GM12878 (cell line): ENCODE results near the gene RPL32. TPM values are rescaled to one million over a fixed set of nuclear protein-coding genes. Genes with fewer than 3 reads are reported as not detected.

Experiments used
- ATAC-seq: fragments of 200-7000 bp; cut with Tn5 transposase; 3 replicates; pipeline ENCODE4 v1.9.1; 2020; ENCODE audit warnings: mild to moderate bottlenecking, moderate library complexity
- BruUV-seq: library from RNA; stranded (reverse); fragments of 400-500 nt; replicated peaks from 2 replicates; lab custom pipeline; 2021; lab: Mats Ljungman, UMichigan
- CTCF ChIA-PET: fragments of 300-600 bp; sonication (Branson Sonifier 250); formaldehyde crosslinking; extraction: SDS; loops from one replicate; lab custom pipeline; 2021; ENCODE audit warnings: inconsistent platforms; lab: Yijun Ruan, JAX
- POLR2A ChIA-PET: fragments of 350-600 bp; formaldehyde crosslinking; extraction: SDS; loops from one replicate; lab custom pipeline; 2021; ENCODE audit warnings: inconsistent platforms; lab: Charles Lee
- RAD21 ChIA-PET: fragments of 300-600 bp; sonication (Branson Sonifier 250); formaldehyde crosslinking; loops from one replicate; lab custom pipeline; 2023; ENCODE audit warnings: antibody characterized with exemption; ENCODE audit not compliant: unreplicated experiment; lab: Charles Lee
- SMC1A ChIA-PET: fragments of 300-600 bp; sonication (Branson Sonifier 250); formaldehyde crosslinking; loops from one replicate; lab custom pipeline; 2023; ENCODE audit not compliant: unreplicated experiment, uncharacterized antibody; lab: Charles Lee
- DNase-seq: peaks from one replicate; pipeline ENCODE4 v3.0.0-alpha.2; 2011; ENCODE audit warnings: low read depth, low spot score
- FAIRE-seq: peaks from 3 replicates; lab custom pipeline; 2011; peaks lifted over from hg19 to GRCh38; lab: Jason Lieb, UNC
- H2AFZ ChIP-seq: 2 replicates; pipeline ENCODE4 v1.6.0; 2011; ENCODE audit warnings: low read depth, low read length, control low read depth; ENCODE audit not compliant: control insufficient read depth
- H3K27ac ChIP-seq: 2 replicates; pipeline ENCODE4 v1.5.1; 2011; ENCODE audit warnings: control low read depth; ENCODE audit not compliant: control insufficient read depth, insufficient read depth
- H3K27me3 ChIP-seq, 2 experiments: replicated peaks in 1 of 2; 2 replicates each; pipeline versions ENCODE4 v1.6.0 to v1.6.1; 2011; ENCODE audit warnings: low read length in 1 of 2; ENCODE audit not compliant: control insufficient read depth in 2 of 2, insufficient read depth in 2 of 2
- H3K36me3 ChIP-seq, 2 experiments: 2 replicates each; pipeline ENCODE4 v1.5.1; 2011; ENCODE audit warnings: low read length in 1 of 2; ENCODE audit not compliant: control insufficient read depth in 2 of 2, insufficient read depth in 2 of 2
- H3K4me1 ChIP-seq: 2 replicates; pipeline ENCODE4 v1.6.1; 2011; ENCODE audit warnings: mild to moderate bottlenecking, low read length, moderate library complexity, mixed read lengths; ENCODE audit not compliant: control insufficient read depth, insufficient read depth
- H3K4me2 ChIP-seq: 2 replicates; pipeline ENCODE4 v1.6.0; 2011; ENCODE audit warnings: control low read depth; ENCODE audit not compliant: control insufficient read depth, insufficient read depth
- H3K4me3 ChIP-seq: fragments of 200-600 bp; sonication (generic); 2 replicates; pipeline ENCODE4 v1.5.1; 2016
- H3K79me2 ChIP-seq: 2 replicates; pipeline ENCODE4 v1.6.0; 2011; ENCODE audit warnings: low read length; ENCODE audit not compliant: control insufficient read depth, insufficient read depth
- H3K9ac ChIP-seq: 2 replicates; pipeline ENCODE4 v1.8.0; 2011; ENCODE audit warnings: low read length, control low read depth, mixed read lengths; ENCODE audit not compliant: control insufficient read depth, insufficient read depth
- H3K9me3 ChIP-seq: replicated peaks from 3 replicates; pipeline ENCODE4 v1.5.1; 2011; ENCODE audit warnings: mild to moderate bottlenecking, low read length; ENCODE audit not compliant: control insufficient read depth, insufficient read depth
- H4K20me1 ChIP-seq: 2 replicates; pipeline ENCODE4 v1.6.0; 2011; ENCODE audit not compliant: control insufficient read depth, insufficient read depth
- ASH2L ChIP-seq: fragments of 300-600, 200-600 bp; sonication (generic); IDR thresholded peaks from 2 replicates; pipeline ENCODE4 v1.6.1; 2017; ENCODE audit warnings: low read depth, mild to moderate bottlenecking, borderline replicate concordance
- BCL11A ChIP-seq: IDR thresholded peaks from 2 replicates; pipeline ENCODE4 v1.6.1; 2011; ENCODE audit warnings: low read depth, low read length
- CEBPB ChIP-seq, 2 experiments: fragments of 150-350 bp in 1 of 2; IDR thresholded peaks; 2 replicates each; pipeline ENCODE4 v1.6.1; 2012 to 2014; ENCODE audit warnings: low read depth in 2 of 2, low read length in 2 of 2, borderline replicate concordance in 1 of 2, inconsistent platforms in 1 of 2
- CTCF ChIP-seq, 3 experiments: IDR thresholded peaks in 2 of 3; conservative IDR thresholded peaks in 1 of 3; 2 replicates each; pipeline ENCODE4 v1.5.1; 2011; ENCODE audit warnings: low read depth in 3 of 3, low read length in 3 of 3, mild to moderate bottlenecking in 3 of 3, control low read depth in 2 of 3, moderate library complexity in 2 of 3, inconsistent platforms in 1 of 3, mixed read lengths in 1 of 3; ENCODE audit not compliant: control insufficient read depth in 2 of 3, insufficient read depth in 1 of 3; ENCODE audit errors: extremely low read depth in 1 of 3
- EGR1 ChIP-seq, 2 experiments: IDR thresholded peaks; 1 replicate in 1 of 2; 2 replicates in 1 of 2; pipeline ENCODE4 v1.6.1; 2011 to 2012; ENCODE audit warnings: low read depth in 2 of 2, low read length in 2 of 2, borderline replicate concordance in 1 of 2, mild to moderate bottlenecking in 1 of 2, moderate library complexity in 1 of 2
- KAT2A ChIP-seq: conservative IDR thresholded peaks from 2 replicates; pipeline ENCODE4 v1.6.1; 2011; ENCODE audit warnings: low read depth, low read length; ENCODE audit not compliant: control insufficient read depth
- MXI1 ChIP-seq: fragments of 150-350 bp; IDR thresholded peaks from 2 replicates; pipeline ENCODE4 v1.6.1; 2011; ENCODE audit warnings: low read depth, mild to moderate bottlenecking, inconsistent platforms, low read length, improper control_type of control experiment
- NR2F1 ChIP-seq: fragments of 450-650 bp; conservative IDR thresholded peaks from 2 replicates; pipeline ENCODE4 v1.6.1; 2017; ENCODE audit warnings: mild to moderate bottlenecking
- NRF1 ChIP-seq: conservative IDR thresholded peaks from 2 replicates; pipeline ENCODE4 v1.6.1; 2011; ENCODE audit warnings: mild to moderate bottlenecking, low read depth, low read length, improper control_type of control experiment
- PAX5 ChIP-seq: IDR thresholded peaks from 2 replicates; pipeline ENCODE4 v1.6.1; 2011; ENCODE audit warnings: low read depth, low read length, borderline replicate concordance
- PAX8 ChIP-seq: fragments of 450-650 bp; IDR thresholded peaks from 2 replicates; pipeline ENCODE4 v1.6.1; 2017; ENCODE audit warnings: mild to moderate bottlenecking, moderate library complexity
- PRDM15 ChIP-seq: fragments of 450-650 bp; formaldehyde crosslinking; IDR thresholded peaks from 2 replicates; pipeline ENCODE4 v1.4.0; 2020; ENCODE audit warnings: mild to moderate bottlenecking, moderate library complexity
- RAD21 ChIP-seq: IDR thresholded peaks from 2 replicates; pipeline ENCODE4 v1.6.1; 2011; ENCODE audit warnings: mild to moderate bottlenecking, low read depth, low read length, moderate library complexity; ENCODE audit not compliant: insufficient read depth
- RAD51 ChIP-seq: fragments of 450-650 bp; IDR thresholded peaks from 2 replicates; pipeline ENCODE4 v1.6.1; 2016; ENCODE audit warnings: moderate library complexity, mild to moderate bottlenecking, inconsistent platforms
- SMAD1 ChIP-seq: fragments of 450-650 bp; IDR thresholded peaks from 2 replicates; pipeline ENCODE4 v1.6.1; 2018; ENCODE audit warnings: mild to moderate bottlenecking, low read depth; ENCODE audit not compliant: partially characterized antibody
- SP1 ChIP-seq: IDR thresholded peaks from one replicate; pipeline ENCODE4 v1.6.1; 2011; ENCODE audit warnings: low read depth, low read length
- SRF ChIP-seq, 2 experiments: IDR thresholded peaks; 2 replicates each; pipeline ENCODE4 v1.6.1; 2011; ENCODE audit warnings: low read depth in 2 of 2, low read length in 2 of 2, mild to moderate bottlenecking in 1 of 2, moderate library complexity in 1 of 2
- ZNF24 ChIP-seq: fragments of 450-650 bp; IDR thresholded peaks from 2 replicates; pipeline ENCODE4 v1.6.1; 2017; ENCODE audit warnings: antibody characterized with exemption, mild to moderate bottlenecking
- ZSCAN29 ChIP-seq: fragments of 450-650 bp; IDR thresholded peaks from 2 replicates; pipeline ENCODE4 v1.6.1; 2017; ENCODE audit warnings: mild to moderate bottlenecking, moderate library complexity
- WGBS: methylation state at CpG from one replicate; pipeline ENCODE4 v1.1.6; 2016; ENCODE audit warnings: low lambda C conversion rate; ENCODE audit not compliant: insufficient replicate concordance, insufficient coverage; ENCODE audit errors: missing lambda C conversion rate; 5-methylcytosine and 5-hydroxymethylcytosine counted together
- in situ Hi-C: fragments of 300-500 bp; cut with MboI; formaldehyde crosslinking; loops from 9 replicates; pipeline ENCODE4 v1.14.3; 2018; ENCODE audit warnings: mixed read lengths
- intact Hi-C: fragments of 100-400 bp; cut with micrococcal nuclease; formaldehyde crosslinking; loops from one replicate; pipeline ENCODE4 v1.14.2; 2022; ENCODE audit not compliant: unreplicated experiment
- polyA plus RNA-seq, 11 experiments: library from polyadenylated mRNA; depleted of rRNA in 4 of 11; unstranded in 6 of 11; stranded (reverse) in 5 of 11; fragments of >200 nt; fragmentation: Nextera tagmentation in 4 of 11; fragmentation: Illumina TruSeq in 1 of 11; extraction: Ambion mirVana in 4 of 11; extraction: Trizol in 1 of 11; gene quantifications; 1 replicate in 1 of 11; 2 replicates in 10 of 11; pipeline versions ENCODE4 v1.2.1 to v1.2.3, GENCODE V29; 2011 to 2016; ENCODE audit warnings: inconsistent platforms in 2 of 11, missing spikeins in 2 of 11, low read depth in 1 of 11
- total RNA-seq, 4 experiments: library from RNA; depleted of rRNA in 3 of 4; stranded (reverse); fragments of >200 nt in 3 of 4; fragmentation: Illumina TruSeq in 1 of 4; extraction: Trizol in 1 of 4; gene quantifications; 2 replicates each; pipeline versions ENCODE4 v1.2.1 to v1.2.3, GENCODE V29; 2013 to 2021

RPL32 gene
- total and polyA plus RNA-seq, 10 of the 15 experiments (the other 5 are each of a cell fraction or from before 2014, with no cell fraction given), result 1,533 to 5,147 (median 3,350) TPM

- Histone ChIP-seq H3K9me3 (no peaks in the 10 kb centered on the region), H3K79me2 (no peaks in the 10 kb centered on the region), H3K4me2 (no peak overlapping the region), H2AFZ (no peak overlapping the region), H3K36me3 (peaks cover 18 to 19% of the 10 kb centered on the region in 2 experiments), H3K4me1 (no peaks in the 10 kb centered on the region), H3K27me3 (no peaks in the 10 kb centered on the region), H3K9ac (no peak overlapping the region), H4K20me1 (no peaks in the 10 kb centered on the region; the same call in 1 of the 2 replicates), H3K27ac (no peak overlapping the region), H3K4me3 (no peak overlapping the region)
- no TSS peak for BruUV-seq
- intact Hi-C loops (no loop called here), in situ Hi-C loops (no loop called here)
- DNase-seq (no peak), ATAC-seq (no peak), FAIRE-seq (no peak)
- TF ChIP-seq CTCF (IDR thresholded peaks at IDR 0.05 in 2 of 3, conservative IDR thresholded peaks at IDR 0.05 in 1 of 3; ENCODE audit: control insufficient read depth in 2 of 3, extremely low read depth in 1 of 3, insufficient read depth in 1 of 3, low read depth in 3 of 3, low read length in 3 of 3) (no peak), PRDM15 (no peak), PAX5 (no peak), KAT2A (no peak), CEBPB (IDR thresholded peaks at IDR 0.05; ENCODE audit: borderline replicate concordance in 1 of 2, low read depth in 2 of 2, low read length in 2 of 2) (no peak), RAD21 (no peak), ZSCAN29 (no peak), NRF1 (no peak), SRF (IDR thresholded peaks at IDR 0.05; ENCODE audit: low read depth in 2 of 2, low read length in 2 of 2) (no peak), MXI1 (no peak), NR2F1 (no peak), SMAD1 (no peak), RAD51 (no peak), SP1 (no peak), ASH2L (no peak), PAX8 (no peak), ZNF24 (no peak), BCL11A (no peak), EGR1 (IDR thresholded peaks at IDR 0.05; ENCODE audit: borderline replicate concordance in 1 of 2, low read depth in 2 of 2, low read length in 2 of 2) (no peak)
- POLR2A ChIA-PET, result no interaction called here
- CTCF ChIA-PET, result no interaction called here
- RAD21 ChIA-PET, result no interaction called here
- 73% methylated on average over 4 of the region's 4 CpGs for WGBS
- SMC1A ChIA-PET, result interaction anchor here (0.6 kb wide), 1 partner anchor 113 kb away, joined by 3 read pairs; no protein-coding TSS in a partner anchor
Measured at GRCh38 chr3:12829404-12829803, 12.0 kb downstream of the RPL32 start.
